ENCODE measurements around the gene RAB4B. TPM values are rescaled to one million over a fixed set of nuclear protein-coding genes. Genes with fewer than 3 reads are reported as not detected.
A peak's percentile ranks its signal among the peaks of the same experiment; 100 is the strongest.

Gene RAB4B
- total and polyA plus RNA-seq, 2 of the 13 experiments (the other 11 are each of a cell fraction or from before 2014, with no cell fraction given), result 3.3 to 5.4 TPM

DNA sequence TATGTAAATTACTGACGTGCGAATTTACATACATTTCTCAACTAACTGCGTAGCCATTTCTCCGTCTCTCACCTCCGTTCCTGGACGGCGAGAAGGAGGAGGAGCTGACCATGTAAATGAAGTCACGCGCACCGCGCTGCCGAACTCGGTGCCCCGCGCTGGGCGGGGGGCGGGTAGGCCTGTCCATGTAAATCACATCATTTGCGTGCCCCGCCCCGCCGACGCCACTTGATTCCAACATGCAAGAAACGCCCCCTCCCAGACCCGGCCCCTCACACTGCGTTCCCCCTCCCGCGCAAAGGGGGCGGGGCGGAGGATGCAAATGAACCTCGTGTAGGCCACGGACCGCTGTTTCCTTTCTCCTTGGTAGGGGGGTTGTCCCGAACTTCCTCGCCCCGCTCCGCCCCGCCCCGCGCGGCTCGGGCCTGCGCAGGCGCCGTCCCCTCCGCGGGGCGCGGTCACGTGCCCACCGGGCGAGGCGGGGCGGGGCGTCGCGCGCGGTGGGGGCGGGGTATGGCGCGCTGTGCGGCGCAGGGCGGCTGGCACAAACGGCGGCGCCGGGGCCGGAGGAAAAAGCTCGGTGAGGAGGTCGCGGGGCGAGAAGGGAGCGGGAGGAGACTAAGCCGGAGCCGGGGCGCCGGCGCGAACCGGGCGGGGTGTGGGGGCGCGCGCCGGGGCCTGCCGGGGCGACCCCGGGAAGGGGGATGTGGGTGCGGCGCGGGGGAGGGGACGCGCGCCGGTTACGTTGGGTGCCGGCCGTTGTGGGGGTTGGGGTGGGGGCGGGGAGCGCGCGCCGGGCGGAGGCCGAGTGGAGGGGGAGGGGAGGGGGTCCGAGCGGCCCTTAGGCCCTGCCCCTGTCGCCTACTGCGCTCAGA, 20.9 kb downstream of the RAB4B start, which contains the start of gene EGLN2 (continued):
- 0 out of 2 replicates have a peak, but pooled peaks have one; percentile 12 for TF ChIP-seq ZFP91 (CRISPR knock-in tag; IDR thresholded peaks at IDR 0.05; ENCODE audit: borderline replicate concordance)
- TF ChIP-seq KDM1A (CRISPR knock-in tag; IDR thresholded peaks at IDR 0.05), result no peak
- TF ChIP-seq ZNF792 (CRISPR knock-in tag; IDR thresholded peaks at IDR 0.05), result no peak
- no peak for TF ChIP-seq TARDBP (CRISPR knock-in tag; IDR thresholded peaks at IDR 0.05)
- peak; percentile 22; the same call in 1 of the 2 replicates for TF ChIP-seq FOXK2 (IDR thresholded peaks at IDR 0.05)
- TF ChIP-seq RBFOX2 (IDR thresholded peaks at IDR 0.05; ENCODE audit: low read depth, low read length), result peak; percentile 63
- no peak; the same call in 1 of the 2 replicates for TF ChIP-seq MED1 (CRISPR knock-in tag; IDR thresholded peaks at IDR 0.05)
- no peak for TF ChIP-seq GATAD1 (CRISPR knock-in tag; IDR thresholded peaks at IDR 0.05)
- TF ChIP-seq ZNF639 (CRISPR knock-in tag; conservative IDR thresholded peaks at IDR 0.05), result no peak
- no peak for TF ChIP-seq ZMAT3 (CRISPR knock-in tag; conservative IDR thresholded peaks at IDR 0.05)
- TF ChIP-seq CHCHD3 (CRISPR knock-in tag; IDR thresholded peaks at IDR 0.05), result no peak
- no peak for TF ChIP-seq KAT7 (CRISPR knock-in tag; IDR thresholded peaks at IDR 0.05; ENCODE audit: borderline replicate concordance)
- TF ChIP-seq ZFP1 (CRISPR knock-in tag; IDR thresholded peaks at IDR 0.05), result no peak
- no peak for TF ChIP-seq KLF13 (CRISPR knock-in tag; IDR thresholded peaks at IDR 0.05)
- 0 out of 2 replicates have a peak, but pooled peaks have one; percentile 50 for TF ChIP-seq PCBP1 (IDR thresholded peaks at IDR 0.05; ENCODE audit: borderline replicate concordance, low read depth, low read length)
- no peak for TF ChIP-seq ZFP36 (IDR thresholded peaks at IDR 0.05; ENCODE audit: borderline replicate concordance, low read depth, low read length, partially characterized antibody)
- no peak for TF ChIP-seq BATF2 (CRISPR knock-in tag; IDR thresholded peaks at IDR 0.05)
- no peak for TF ChIP-seq TAF15 (IDR thresholded peaks at IDR 0.05; ENCODE audit: low read depth, low read length, poor library complexity, severe bottlenecking)
- no peak for TF ChIP-seq DPF2 (CRISPR knock-in tag; IDR thresholded peaks at IDR 0.05; ENCODE audit: borderline replicate concordance, low read depth)
- no peak for TF ChIP-seq ZNF326 (CRISPR knock-in tag; IDR thresholded peaks at IDR 0.05; ENCODE audit: borderline replicate concordance)
- no peak for TF ChIP-seq CHD4 (IDR thresholded peaks at IDR 0.05; ENCODE audit: borderline replicate concordance, low read length)
- no peak for TF ChIP-seq KDM5A (IDR thresholded peaks at IDR 0.05; ENCODE audit: borderline replicate concordance, low read length)
- no peak for TF ChIP-seq TEAD2 (CRISPR knock-in tag; IDR thresholded peaks at IDR 0.05)
- no peak for TF ChIP-seq HOXD1 (CRISPR knock-in tag; IDR thresholded peaks at IDR 0.05)
